H1 (cell line): ENCODE results near the gene AFG1L. TPM values are rescaled to one million over a fixed set of nuclear protein-coding genes. Genes with fewer than 3 reads are reported as not detected.

Experiments
- ATF2 ChIP-seq: IDR thresholded peaks from 2 replicates; pipeline ENCODE4 v1.6.1; 2012; ENCODE audit warnings: low read length, inconsistent platforms
- CBX8 ChIP-seq: fragments of 300-800, 300-1000 bp; sonication (generic); IDR thresholded peaks from 2 replicates; pipeline ENCODE4 v1.7.1; 2016; ENCODE audit warnings: low read depth, low read length, borderline replicate concordance
- CHD7 ChIP-seq: fragments of 300-600 bp; sonication (generic); IDR thresholded peaks from 2 replicates; pipeline ENCODE4 v1.7.1; 2012; ENCODE audit warnings: low read length, moderate library complexity, mild to moderate bottlenecking, inconsistent platforms; ENCODE audit not compliant: insufficient replicate concordance
- FOSL1 ChIP-seq: IDR thresholded peaks from 2 replicates; pipeline ENCODE4 v1.6.1; 2011; ENCODE audit warnings: mild to moderate bottlenecking, low read depth, low read length, moderate library complexity; ENCODE audit not compliant: insufficient read depth
- KDM4A ChIP-seq: IDR thresholded peaks from one replicate; pipeline ENCODE4 v1.7.1; 2012; ENCODE audit warnings: low read depth, mild to moderate bottlenecking, moderate library complexity, low read length, inconsistent platforms; ENCODE audit not compliant: severe bottlenecking
- POLR2AphosphoS5 ChIP-seq: IDR thresholded peaks from 2 replicates; pipeline ENCODE4 v1.6.1; 2011; ENCODE audit warnings: low read depth, low read length
- SIX5 ChIP-seq: IDR thresholded peaks from 2 replicates; pipeline ENCODE4 v1.6.1; 2011; ENCODE audit warnings: mild to moderate bottlenecking, low read depth, low read length
- polyA plus RNA-seq, 7 experiments: library from polyadenylated mRNA; depleted of rRNA in 3 of 7; stranded (reverse) in 5 of 7; unstranded in 2 of 7; fragments of >200 nt in 5 of 7; fragments of 200-250 nt in 2 of 7; gene quantifications; 1 replicate in 5 of 7; 2 replicates in 1 of 7; 4 replicates in 1 of 7; pipeline versions ENCODE4 v1.2.1 to v1.2.3, GENCODE V29; 2011 to 2013; ENCODE audit warnings: missing spikeins in 2 of 7, mixed read lengths in 2 of 7
- total RNA-seq: library from RNA; stranded (reverse); fragmentation: NEBNext Ultra II Directional; extraction: Animal tissue kit (Norgen Biotek cat#: 25700); gene quantifications from 2 replicates; pipeline ENCODE4 v1.2.1, GENCODE V29; 2021

The AFG1L gene
- total and polyA plus RNA-seq, 2 of the 8 experiments (the other 6 are each of a cell fraction or from before 2014, with no cell fraction given): 0.98 to 5.7 TPM

GRCh38 chr6:108560463-108561308 is 265.8 kb downstream of the AFG1L start, which contains the start of gene FOXO3 (continued):
- no peak for TF ChIP-seq CHD7
- TF ChIP-seq ATF2: peak; percentile 23; the same call in 1 of the 2 replicates
- no peak for TF ChIP-seq FOSL1
- TF ChIP-seq KDM4A: no peak
- peak; percentile 59; the same call in 1 of the 2 replicates for TF ChIP-seq POLR2AphosphoS5
- TF ChIP-seq CBX8: no peak
- no peak for TF ChIP-seq SIX5
